KMS-11 (cell line): ENCODE results near the gene TMEM179.
"Not testable (repeated sequence)": the region's sequence is repeated elsewhere in the genome, so short reads cannot be mapped to it uniquely, and the experiment has no call there.

Experiments
- H2AFZ ChIP-seq: fragments of 200-600 bp; sonication (generic); 2 replicates; pipeline ENCODE4 v1.6.1; 2016; ENCODE audit warnings: antibody characterized with exemption, mixed run types, low read depth
- H3K27ac ChIP-seq: fragments of 200-600 bp; sonication (generic); 2 replicates; pipeline ENCODE4 v1.6.1; 2016; ENCODE audit warnings: mild to moderate bottlenecking, mixed run types
- H3K27me3 ChIP-seq: fragments of 200-600 bp; sonication (generic); 2 replicates; pipeline ENCODE4 v1.6.1; 2017; ENCODE audit warnings: mild to moderate bottlenecking, low read depth, mixed run types, moderate library complexity; ENCODE audit not compliant: insufficient read depth
- H3K36me3 ChIP-seq: fragments of 200-600 bp; sonication (generic); 2 replicates; pipeline ENCODE4 v1.6.1; 2017; ENCODE audit warnings: mild to moderate bottlenecking, mixed run types; ENCODE audit not compliant: insufficient read depth
- H3K4me1 ChIP-seq: fragments of 200-600 bp; sonication (generic); 2 replicates; pipeline ENCODE4 v1.6.1; 2016; ENCODE audit warnings: mild to moderate bottlenecking, low read depth, mixed run types; ENCODE audit not compliant: poor library complexity, severe bottlenecking
- H3K4me2 ChIP-seq: fragments of 200-600 bp; sonication (generic); 2 replicates; pipeline ENCODE4 v1.7.0; 2016; ENCODE audit warnings: mild to moderate bottlenecking, mixed run types
- H3K4me3 ChIP-seq: fragments of 200-600 bp; sonication (generic); IDR thresholded peaks from 2 replicates; pipeline ENCODE4 v1.6.1; 2017; ENCODE audit warnings: low read depth, low read length, mixed read lengths; ENCODE audit not compliant: insufficient read depth
- H3K79me2 ChIP-seq: fragments of 200-600 bp; sonication (generic); 2 replicates; pipeline ENCODE4 v1.6.1; 2016; ENCODE audit warnings: low read depth, mixed run types; ENCODE audit not compliant: insufficient read depth
- H3K9ac ChIP-seq: fragments of 200-600 bp; sonication (generic); 2 replicates; pipeline ENCODE4 v1.6.1; 2016; ENCODE audit warnings: mild to moderate bottlenecking, mixed run types
- H4K20me1 ChIP-seq: fragments of 200-600 bp; sonication (generic); 2 replicates; pipeline ENCODE4 v1.6.1; 2016; ENCODE audit warnings: mild to moderate bottlenecking, mixed run types; ENCODE audit not compliant: insufficient read depth
- TF ChIP-seq, protein P1 (sequence below): fragments of 200-600 bp; sonication (generic); conservative IDR thresholded peaks from 2 replicates; pipeline ENCODE4 v1.6.1; 2017; ENCODE audit warnings: low read depth, mild to moderate bottlenecking, antibody characterized with exemption, low read length, moderate library complexity, mixed read lengths

The TMEM179 gene

GRCh38 chr14:104582005-104582404 is 22.6 kb downstream of the TMEM179 start:
- no peaks in the 10 kb centered on the region for H3K4me1 ChIP-seq
- no peak overlapping the region for H3K27ac ChIP-seq
- no peaks in the 10 kb centered on the region for H4K20me1 ChIP-seq
- no peaks in the 10 kb centered on the region for H3K79me2 ChIP-seq
- H3K27me3 ChIP-seq, result peaks cover 42% of the 10 kb centered on the region
- H3K9ac ChIP-seq, result no peak overlapping the region
- H2AFZ ChIP-seq, result no peak overlapping the region
- H3K4me3 ChIP-seq, result no peak overlapping the region
- TF ChIP-seq, protein P1, sequence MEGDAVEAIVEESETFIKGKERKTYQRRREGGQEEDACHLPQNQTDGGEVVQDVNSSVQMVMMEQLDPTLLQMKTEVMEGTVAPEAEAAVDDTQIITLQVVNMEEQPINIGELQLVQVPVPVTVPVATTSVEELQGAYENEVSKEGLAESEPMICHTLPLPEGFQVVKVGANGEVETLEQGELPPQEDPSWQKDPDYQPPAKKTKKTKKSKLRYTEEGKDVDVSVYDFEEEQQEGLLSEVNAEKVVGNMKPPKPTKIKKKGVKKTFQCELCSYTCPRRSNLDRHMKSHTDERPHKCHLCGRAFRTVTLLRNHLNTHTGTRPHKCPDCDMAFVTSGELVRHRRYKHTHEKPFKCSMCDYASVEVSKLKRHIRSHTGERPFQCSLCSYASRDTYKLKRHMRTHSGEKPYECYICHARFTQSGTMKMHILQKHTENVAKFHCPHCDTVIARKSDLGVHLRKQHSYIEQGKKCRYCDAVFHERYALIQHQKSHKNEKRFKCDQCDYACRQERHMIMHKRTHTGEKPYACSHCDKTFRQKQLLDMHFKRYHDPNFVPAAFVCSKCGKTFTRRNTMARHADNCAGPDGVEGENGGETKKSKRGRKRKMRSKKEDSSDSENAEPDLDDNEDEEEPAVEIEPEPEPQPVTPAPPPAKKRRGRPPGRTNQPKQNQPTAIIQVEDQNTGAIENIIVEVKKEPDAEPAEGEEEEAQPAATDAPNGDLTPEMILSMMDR, result no peak
- no peaks in the 10 kb centered on the region for H3K36me3 ChIP-seq
- H3K4me2 ChIP-seq, result no peak overlapping the region

DNA sequence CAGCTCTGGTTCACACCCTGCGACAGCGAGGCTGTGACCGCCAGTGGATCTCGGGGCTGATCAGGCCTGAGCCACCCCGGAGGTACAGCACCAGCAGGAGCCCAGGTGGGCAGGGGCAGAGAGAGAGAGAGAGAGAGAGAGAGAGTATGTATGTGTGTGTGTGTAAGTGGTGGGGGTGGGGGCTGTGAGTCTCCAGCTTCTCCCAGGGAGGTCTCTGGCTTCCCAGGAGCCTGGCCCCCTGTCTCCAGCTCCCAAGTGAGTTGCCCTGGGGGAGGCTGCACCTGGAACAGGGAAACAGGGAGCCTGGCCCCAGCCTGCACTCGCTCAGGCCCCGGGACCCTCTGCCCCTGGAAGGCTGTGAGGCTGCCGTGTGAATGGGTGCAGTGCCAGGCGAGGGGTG is 23.1 kb downstream of the TMEM179 start:
- peaks cover 44% of the 10 kb centered on the region for H3K27me3 ChIP-seq
- no peak overlapping the region for H3K27ac ChIP-seq
- no peak overlapping the region for H2AFZ ChIP-seq
- H3K4me2 ChIP-seq, result no peak overlapping the region
- H4K20me1 ChIP-seq, result no peaks in the 10 kb centered on the region
- H3K4me1 ChIP-seq, result no peaks in the 10 kb centered on the region
- H3K36me3 ChIP-seq, result no peaks in the 10 kb centered on the region
- no peaks in the 10 kb centered on the region for H3K79me2 ChIP-seq
- TF ChIP-seq, protein P1, result no peak
- H3K9ac ChIP-seq, result no peak overlapping the region
- H3K4me3 ChIP-seq, result no peak overlapping the region

- H3K27ac ChIP-seq, result no peak overlapping the region
- H3K4me1 ChIP-seq, result no peaks in the 10 kb centered on the region
- H3K36me3 ChIP-seq, result no peaks in the 10 kb centered on the region
- no peak overlapping the region for H2AFZ ChIP-seq
- no peak overlapping the region for H3K4me3 ChIP-seq
- H4K20me1 ChIP-seq, result no peaks in the 10 kb centered on the region
- H3K27me3 ChIP-seq, result peaks cover 40% of the 10 kb centered on the region
- no peaks in the 10 kb centered on the region for H3K79me2 ChIP-seq
- no peak overlapping the region for H3K9ac ChIP-seq
- H3K4me2 ChIP-seq, result no peak overlapping the region
- TF ChIP-seq, protein P1, result no peak
Measured at GRCh38 chr14:104580961-104581360, 23.6 kb downstream of the TMEM179 start.

- not testable (repeated sequence) for H3K4me2 ChIP-seq, H3K9ac ChIP-seq, H3K36me3 ChIP-seq, H2AFZ ChIP-seq, H4K20me1 ChIP-seq, H3K4me3 ChIP-seq, H3K79me2 ChIP-seq, H3K27ac ChIP-seq, H3K4me1 ChIP-seq
- H3K27me3 ChIP-seq, result peaks cover 45% of the 10 kb centered on the region
Measured at GRCh38 chr14:104579939-104580338, 24.6 kb downstream of the TMEM179 start.

- H3K27me3 ChIP-seq, result peaks cover 41% of the 10 kb centered on the region
- no peaks in the 10 kb centered on the region for H4K20me1 ChIP-seq
- H3K36me3 ChIP-seq, result no peaks in the 10 kb centered on the region
- H3K27ac ChIP-seq, result no peak within 1 kb of the TSS
- H3K9ac ChIP-seq, result no peak within 1 kb of the TSS
- H3K4me2 ChIP-seq, result no peak within 1 kb of the TSS
- TF ChIP-seq, protein P1, result no peak
- no peaks in the 10 kb centered on the region for H3K4me1 ChIP-seq
- no peaks in the 10 kb centered on the region for H3K79me2 ChIP-seq
- no peak within 1 kb of the TSS for H2AFZ ChIP-seq
- no peak within 1 kb of the TSS for H3K4me3 ChIP-seq
Measured at GRCh38 chr14:104579507-104579906, 25.1 kb downstream of the TMEM179 start, which contains the start of gene C14orf180. TSS of gene C14orf180 (plus strand) at chr14:104579764. CDS start at chr14:104586431, 6,667 bp downstream.
